Measurements from ENCODE around the gene UGT1A10.
"Not testable (repeated sequence)": the region's sequence is repeated elsewhere in the genome, so short reads cannot be mapped to it uniquely, and the experiment has no call there.

Gene UGT1A10

GRCh38 chr2:233728723-233729301 lies 92.6 kb downstream of the UGT1A10 start, which contains the start of gene UGT1A3:
Gene UGT1A3, plus strand, starts transcription at chr2:233729042. Its CDS starts 85 bp downstream, at chr2:233729127.
- H3K9ac ChIP-seq (ENCODE audit: low read length), result no peak within 1 kb of the TSS
- no peak within 1 kb of the TSS for H3K4me3 ChIP-seq (ENCODE audit: low read length)
- no peaks in the 10 kb centered on the region for H3K9me3 ChIP-seq (ENCODE audit: control insufficient read depth, low read length)

GRCh38 chr2:233736868-233737653 lies 100.8 kb downstream of the UGT1A10 start:
- H3K9me3 ChIP-seq (ENCODE audit: control insufficient read depth, low read length); H3K9ac ChIP-seq (ENCODE audit: low read length); H3K4me1 ChIP-seq (ENCODE audit: control insufficient read depth, insufficient read depth, low read length); H3K36me3 ChIP-seq (ENCODE audit: control insufficient read depth, insufficient read depth, low read length); H3K4me3 ChIP-seq (ENCODE audit: low read length); H3K27me3 ChIP-seq (ENCODE audit: control insufficient read depth, insufficient read depth, low read length): not testable (repeated sequence)

More at GRCh38 chr2:233728723-233729301, 92.6 kb downstream of the UGT1A10 start, which contains the start of gene UGT1A3:
- peaks cover 13% of the 10 kb centered on the region for H3K4me1 ChIP-seq (ENCODE audit: control insufficient read depth, insufficient read depth, low read length)
- no peaks in the 10 kb centered on the region for H3K27me3 ChIP-seq (ENCODE audit: control insufficient read depth, insufficient read depth, low read length)
- H3K36me3 ChIP-seq (ENCODE audit: control insufficient read depth, insufficient read depth, low read length), result no peaks in the 10 kb centered on the region

GRCh38 chr2:233740870-233741269 lies 104.6 kb downstream of the UGT1A10 start:
- Histone ChIP-seq H3K9ac (ENCODE audit: low read length) (no peak overlapping the region), H3K9me3 (ENCODE audit: control insufficient read depth, low read length) (no peaks in the 10 kb centered on the region), H3K27me3 (ENCODE audit: control insufficient read depth, insufficient read depth, low read length) (no peaks in the 10 kb centered on the region), H3K4me1 (ENCODE audit: control insufficient read depth, insufficient read depth, low read length) (peaks cover 7% of the 10 kb centered on the region), H3K36me3 (ENCODE audit: control insufficient read depth, insufficient read depth, low read length) (no peaks in the 10 kb centered on the region), H3K4me3 (ENCODE audit: low read length) (no peak overlapping the region)

- no peaks in the 10 kb centered on the region for H3K36me3 ChIP-seq (ENCODE audit: control insufficient read depth, insufficient read depth, low read length)
- peaks cover 7% of the 10 kb centered on the region for H3K4me1 ChIP-seq (ENCODE audit: control insufficient read depth, insufficient read depth, low read length)
- no peaks in the 10 kb centered on the region for H3K27me3 ChIP-seq (ENCODE audit: control insufficient read depth, insufficient read depth, low read length)
- no peak overlapping the region for H3K4me3 ChIP-seq (ENCODE audit: low read length)
- H3K9ac ChIP-seq (ENCODE audit: low read length), result no peak overlapping the region
- no peaks in the 10 kb centered on the region for H3K9me3 ChIP-seq (ENCODE audit: control insufficient read depth, low read length)
Observed at GRCh38 chr2:233743464-233744259, 107.4 kb downstream of the UGT1A10 start.

- H3K4me1 ChIP-seq (ENCODE audit: control insufficient read depth, insufficient read depth, low read length), result no peaks in the 10 kb centered on the region
- no peaks in the 10 kb centered on the region for H3K27me3 ChIP-seq (ENCODE audit: control insufficient read depth, insufficient read depth, low read length)
- no peaks in the 10 kb centered on the region for H3K9me3 ChIP-seq (ENCODE audit: control insufficient read depth, low read length)
- no peaks in the 10 kb centered on the region for H3K36me3 ChIP-seq (ENCODE audit: control insufficient read depth, insufficient read depth, low read length)
- no peak overlapping the region for H3K9ac ChIP-seq (ENCODE audit: low read length)
- H3K4me3 ChIP-seq (ENCODE audit: low read length), result no peak overlapping the region
Observed at GRCh38 chr2:233745073-233745755, 109.0 kb downstream of the UGT1A10 start.

GRCh38 chr2:233745838-233746237 lies 109.6 kb downstream of the UGT1A10 start:
- not testable (repeated sequence) for H3K36me3 ChIP-seq (ENCODE audit: control insufficient read depth, insufficient read depth, low read length); H3K27me3 ChIP-seq (ENCODE audit: control insufficient read depth, insufficient read depth, low read length); H3K4me3 ChIP-seq (ENCODE audit: low read length)

GRCh38 chr2:233746475-233747282 lies 110.4 kb downstream of the UGT1A10 start:
- Histone ChIP-seq H3K4me1 (ENCODE audit: control insufficient read depth, insufficient read depth, low read length) (no peaks in the 10 kb centered on the region), H3K9ac (ENCODE audit: low read length) (no peak overlapping the region), H3K27me3 (ENCODE audit: control insufficient read depth, insufficient read depth, low read length) (no peaks in the 10 kb centered on the region), H3K4me3 (ENCODE audit: low read length) (no peak overlapping the region), H3K9me3 (ENCODE audit: control insufficient read depth, low read length) (peaks cover 6% of the 10 kb centered on the region), H3K36me3 (ENCODE audit: control insufficient read depth, insufficient read depth, low read length) (no peaks in the 10 kb centered on the region)

More at GRCh38 chr2:233745838-233746237, 109.6 kb downstream of the UGT1A10 start:
- not testable (repeated sequence) for H3K4me1 ChIP-seq (ENCODE audit: control insufficient read depth, insufficient read depth, low read length); H3K9ac ChIP-seq (ENCODE audit: low read length); H3K9me3 ChIP-seq (ENCODE audit: control insufficient read depth, low read length)

- Histone ChIP-seq H3K27me3 (ENCODE audit: control insufficient read depth, insufficient read depth, low read length) (no peaks in the 10 kb centered on the region), H3K4me3 (ENCODE audit: low read length) (no peak overlapping the region), H3K4me1 (ENCODE audit: control insufficient read depth, insufficient read depth, low read length) (no peaks in the 10 kb centered on the region), H3K9ac (ENCODE audit: low read length) (no peak overlapping the region), H3K36me3 (ENCODE audit: control insufficient read depth, insufficient read depth, low read length) (no peaks in the 10 kb centered on the region), H3K9me3 (ENCODE audit: control insufficient read depth, low read length) (peaks cover 6% of the 10 kb centered on the region)
Observed at GRCh38 chr2:233747283-233747544, 111.0 kb downstream of the UGT1A10 start.

- H3K36me3 ChIP-seq (ENCODE audit: control insufficient read depth, insufficient read depth, low read length); H3K4me1 ChIP-seq (ENCODE audit: control insufficient read depth, insufficient read depth, low read length); H3K4me3 ChIP-seq (ENCODE audit: low read length); H3K27me3 ChIP-seq (ENCODE audit: control insufficient read depth, insufficient read depth, low read length); H3K9ac ChIP-seq (ENCODE audit: low read length); H3K9me3 ChIP-seq (ENCODE audit: control insufficient read depth, low read length): not testable (repeated sequence)
Observed at GRCh38 chr2:233750689-233751088, 114.4 kb downstream of the UGT1A10 start.

GRCh38 chr2:233751212-233752009 lies 115.2 kb downstream of the UGT1A10 start:
- H3K27me3 ChIP-seq (ENCODE audit: control insufficient read depth, insufficient read depth, low read length); H3K9ac ChIP-seq (ENCODE audit: low read length); H3K4me3 ChIP-seq (ENCODE audit: low read length); H3K36me3 ChIP-seq (ENCODE audit: control insufficient read depth, insufficient read depth, low read length); H3K4me1 ChIP-seq (ENCODE audit: control insufficient read depth, insufficient read depth, low read length); H3K9me3 ChIP-seq (ENCODE audit: control insufficient read depth, low read length): not testable (repeated sequence)
